Measurements from ENCODE around the gene KCNG2. TPM values are rescaled to one million over a fixed set of nuclear protein-coding genes. Genes with fewer than 3 reads are reported as not detected.

Gene KCNG2
- total and polyA plus RNA-seq, 9 of the 15 experiments (the other 6 are each of a cell fraction or from before 2014, with no cell fraction given) = not detected

GRCh38 chr18:79884963-79885728 is 87.4 kb downstream of the KCNG2 start:
- Histone ChIP-seq H3K9me3 (replicated peaks; ENCODE audit: control insufficient read depth, insufficient read depth, low read depth, low read length) (no peaks in the 10 kb centered on the region), H3K9me1 (ENCODE audit: control insufficient read depth, insufficient read depth, low read length) (no peaks in the 10 kb centered on the region), H3K36me3 (ENCODE audit: control insufficient read depth, insufficient read depth, low read length) (no peaks in the 10 kb centered on the region), H3K4me3 (no peak overlapping the region), H3K9ac (ENCODE audit: insufficient read depth in 1 of 2, low read depth in 2 of 2, low read length in 2 of 2) (no peak overlapping the region), H3K27ac (ENCODE audit: extremely low read depth, low read depth, low read length) (no peak overlapping the region), H4K20me1 (replicated peaks; ENCODE audit: control insufficient read depth, insufficient read depth, low read length) (no peaks in the 10 kb centered on the region), H2AFZ (ENCODE audit: low read depth, low read length) (no peak overlapping the region), H3K27me3 (ENCODE audit: control insufficient read depth in 2 of 2, insufficient read depth in 2 of 2, low read length in 2 of 2) (peaks cover 0 to 7% of the 10 kb centered on the region in 2 experiments; a peak in 1 of 5 replicates), H3K79me2 (ENCODE audit: control insufficient read depth, insufficient read depth, low read length) (no peaks in the 10 kb centered on the region), H3K4me2 (ENCODE audit: insufficient read depth, low read length) (no peak overlapping the region), H3K4me1 (replicated peaks in 1 of 2; ENCODE audit: control insufficient read depth in 2 of 2, insufficient read depth in 2 of 2, low read length in 2 of 2) (no peaks in the 10 kb centered on the region; a peak in 1 of 5 replicates)
- in situ Hi-C loops (cut with MboI) (no loop called here), intact Hi-C loops (cut with micrococcal nuclease) (no loop called here)
- DNase-seq (ENCODE audit: extremely low read depth in 1 of 4, low spot score in 3 of 4) (no peak), FAIRE-seq (no peak), ATAC-seq (no peak)
- BruUV-seq (replicated peaks) = no TSS peak
- POLR2A ChIA-PET = interaction anchor here (0.6 kb wide), 1 partner anchor 263 kb away, joined by 3 read pairs; no protein-coding TSS in a partner anchor
- TF ChIP-seq SAFB2 (IDR thresholded peaks at IDR 0.05; ENCODE audit: borderline replicate concordance, low read depth, low read length, severe bottlenecking) = no peak
- under 1% methylated on average over 17 of the region's 25 CpGs for WGBS (ENCODE audit: insufficient coverage, low coverage, missing lambda C conversion rate)
- CTCF ChIA-PET (ENCODE audit: low intra/inter-chr PET ratio) = no interaction called here

GRCh38 chr18:79887181-79888000 is 89.7 kb downstream of the KCNG2 start:
- Histone ChIP-seq H3K4me1 (replicated peaks in 1 of 2; ENCODE audit: control insufficient read depth in 2 of 2, insufficient read depth in 2 of 2, low read length in 2 of 2) (no peaks in the 10 kb centered on the region; a peak in 1 of 5 replicates), H3K9ac (ENCODE audit: insufficient read depth in 1 of 2, low read depth in 2 of 2, low read length in 2 of 2) (no peak overlapping the region), H3K79me2 (ENCODE audit: control insufficient read depth, insufficient read depth, low read length) (no peaks in the 10 kb centered on the region), H3K4me3 (no peak overlapping the region), H3K9me3 (replicated peaks; ENCODE audit: control insufficient read depth, insufficient read depth, low read depth, low read length) (no peaks in the 10 kb centered on the region; the same call in 1 of the 2 replicates), H2AFZ (ENCODE audit: low read depth, low read length) (no peak overlapping the region), H3K27ac (ENCODE audit: extremely low read depth, low read depth, low read length) (no peak overlapping the region), H3K27me3 (ENCODE audit: control insufficient read depth in 2 of 2, insufficient read depth in 2 of 2, low read length in 2 of 2) (peaks cover 0 to 7% of the 10 kb centered on the region in 2 experiments; a peak in 1 of 5 replicates), H3K9me1 (ENCODE audit: control insufficient read depth, insufficient read depth, low read length) (no peaks in the 10 kb centered on the region), H4K20me1 (replicated peaks; ENCODE audit: control insufficient read depth, insufficient read depth, low read length) (no peaks in the 10 kb centered on the region), H3K4me2 (ENCODE audit: insufficient read depth, low read length) (no peak overlapping the region), H3K36me3 (ENCODE audit: control insufficient read depth, insufficient read depth, low read length) (no peaks in the 10 kb centered on the region)
- ChIA-PET CTCF (ENCODE audit: low intra/inter-chr PET ratio) (no interaction called here), POLR2A (no interaction called here)
- BruUV-seq (replicated peaks) = no TSS peak
- intact Hi-C loops (cut with micrococcal nuclease) (no loop called here), in situ Hi-C loops (cut with MboI) (no loop called here)
- no peak for DNase-seq (ENCODE audit: extremely low read depth in 1 of 4, low spot score in 3 of 4)
- 3% methylated on average over 13 of the region's 30 CpGs for WGBS (ENCODE audit: insufficient coverage, low coverage, missing lambda C conversion rate)
- TF ChIP-seq TOE1 (IDR thresholded peaks at IDR 0.05; ENCODE audit: borderline replicate concordance) (no peak), TOE1 (CRISPR knock-in tag; IDR thresholded peaks at IDR 0.05; ENCODE audit: borderline replicate concordance, low read depth) (no peak), ZNF77 (CRISPR knock-in tag; IDR thresholded peaks at IDR 0.05) (no peak), ATF1 (CRISPR knock-in tag; IDR thresholded peaks at IDR 0.05) (no peak), ATF1 (tag; IDR thresholded peaks at IDR 0.05) (no peak), C11orf30 (IDR thresholded peaks at IDR 0.05; ENCODE audit: low read depth) (0 out of 2 replicates have a peak, but pooled peaks have one; percentile 16), ZC3H4 (CRISPR knock-in tag; IDR thresholded peaks at IDR 0.05; ENCODE audit: borderline replicate concordance) (no peak)
- ATAC-seq = no peak
- FAIRE-seq = no peak

Measured in K562 (cell line).